HepG2 (cell line): ENCODE results near the gene SLC12A1. TPM values are rescaled to one million over a fixed set of nuclear protein-coding genes. Genes with fewer than 3 reads are reported as not detected.

ENCODE experiments used
- ATAC-seq: fragments of 200-7000 bp; cut with Tn5 transposase; 3 replicates; pipeline ENCODE4 v1.9.1; 2020; ENCODE audit warnings: mild to moderate bottlenecking, moderate library complexity
- BruUV-seq: library from RNA; stranded (reverse); fragments of 400-500 nt; replicated peaks from 2 replicates; lab custom pipeline; 2021; lab: Mats Ljungman, UMichigan
- CTCF ChIA-PET: fragments of 300-600 bp; formaldehyde crosslinking; extraction: SDS; loops from one replicate; lab custom pipeline; 2021; ENCODE audit warnings: low total read pairs, inconsistent platforms, low intra/inter-chr PET ratio; lab: Yijun Ruan, JAX
- POLR2A ChIA-PET: fragments of 350-600 bp; sonication (Branson Sonifier 250); formaldehyde crosslinking; loops from one replicate; lab custom pipeline; 2020; ENCODE audit warnings: antibody characterized with exemption, inconsistent platforms; lab: Yijun Ruan, JAX
- DNase-seq: peaks from one replicate; pipeline ENCODE4 v3.0.0-alpha.2; 2015; ENCODE audit warnings: low spot score
- FAIRE-seq: peaks from 3 replicates; lab custom pipeline; 2011; peaks lifted over from hg19 to GRCh38; lab: Jason Lieb, UNC
- H2AFZ ChIP-seq: one replicate; pipeline ENCODE4 v1.6.1; 2011; ENCODE audit warnings: low read length, inconsistent platforms
- H3K27ac ChIP-seq: fragments of 300-600 bp; 3 replicates; pipeline ENCODE4 v1.8.0; 2011; ENCODE audit warnings: mixed run types, mild to moderate bottlenecking, mixed read lengths, low read length, inconsistent platforms; ENCODE audit not compliant: insufficient read depth; ENCODE audit errors: extremely low read length
- H3K27me3 ChIP-seq, 2 experiments: fragments of 200-600 bp in 1 of 2; 2 replicates in 1 of 2; 3 replicates in 1 of 2; pipeline versions ENCODE4 v1.6.0 to v1.8.0; 2011; ENCODE audit warnings: low read length in 2 of 2, mild to moderate bottlenecking in 2 of 2, moderate library complexity in 2 of 2, inconsistent platforms in 1 of 2; ENCODE audit not compliant: insufficient read depth in 2 of 2, control insufficient read depth in 1 of 2
- H3K36me3 ChIP-seq, 2 experiments: fragments of 200-600 bp in 1 of 2; replicated peaks in 1 of 2; 2 replicates in 1 of 2; 3 replicates in 1 of 2; pipeline versions ENCODE4 v1.5.1 to v1.8.0; 2011; ENCODE audit warnings: low read length in 2 of 2, inconsistent platforms in 1 of 2; ENCODE audit not compliant: insufficient read depth in 2 of 2, control insufficient read depth in 1 of 2
- H3K4me1 ChIP-seq: 2 replicates; pipeline ENCODE4 v1.5.1; 2012; ENCODE audit warnings: low read length, inconsistent platforms; ENCODE audit not compliant: insufficient read depth
- H3K4me2 ChIP-seq: 2 replicates; pipeline ENCODE4 v1.6.0; 2011; ENCODE audit warnings: low read depth, low read length, inconsistent platforms
- H3K4me3 ChIP-seq, 3 experiments: fragments of 200-600 bp in 1 of 3; sonication (generic), shearing (Covaris generic) in 1 of 3; replicated peaks in 1 of 3; 2 replicates each; pipeline ENCODE4 v1.5.1; 2011 to 2016; ENCODE audit warnings: low read length in 3 of 3, inconsistent platforms in 2 of 3, low read depth in 2 of 3, mild to moderate bottlenecking in 2 of 3, control low read depth in 1 of 3, mixed read lengths in 1 of 3; ENCODE audit not compliant: insufficient read depth in 1 of 3
- H3K79me2 ChIP-seq: one replicate; pipeline ENCODE4 v1.6.1; 2011; ENCODE audit warnings: low read length, inconsistent platforms; ENCODE audit not compliant: insufficient read depth
- H3K9ac ChIP-seq: 2 replicates; pipeline ENCODE4 v1.6.0; 2011; ENCODE audit warnings: mild to moderate bottlenecking, low read depth, low read length, inconsistent platforms; ENCODE audit not compliant: insufficient read depth
- H3K9me3 ChIP-seq: 2 replicates; pipeline ENCODE4 v1.5.1; 2012; ENCODE audit warnings: mild to moderate bottlenecking, low read length
- H4K20me1 ChIP-seq: 2 replicates; pipeline ENCODE4 v1.6.0; 2011; ENCODE audit warnings: inconsistent platforms, mild to moderate bottlenecking, low read length, moderate library complexity; ENCODE audit not compliant: insufficient read depth
- CREB1 ChIP-seq, 2 experiments: fragments of 450-650 bp in 1 of 2; IDR thresholded peaks; 2 replicates each; pipeline ENCODE4 v1.6.1; 2016 to 2017; ENCODE audit warnings: control low read depth in 1 of 2, mild to moderate bottlenecking in 1 of 2, missing compliant biosample characterization in 1 of 2, missing genetic modification characterization in 1 of 2
- GATA4 ChIP-seq: sonication (generic); IDR thresholded peaks from 2 replicates; pipeline ENCODE4 v1.6.1; 2016; ENCODE audit warnings: antibody characterized with exemption, low read depth, borderline replicate concordance
- KLF15 ChIP-seq: sonication (generic); formaldehyde crosslinking; IDR thresholded peaks from 2 replicates; pipeline ENCODE4 v1.8.1; 2023; ENCODE audit warnings: borderline replicate concordance, mild to moderate bottlenecking, inconsistent platforms, missing genetic modification reagents, mixed read lengths
- KMT2A ChIP-seq: sonication (generic); formaldehyde crosslinking; IDR thresholded peaks from 2 replicates; pipeline ENCODE4 v1.4.0; 2020; ENCODE audit warnings: missing genetic modification reagents
- MED13 ChIP-seq: sonication (generic); formaldehyde crosslinking; IDR thresholded peaks from 2 replicates; pipeline ENCODE4 v1.5.0; 2020; ENCODE audit warnings: missing genetic modification reagents
- THAP11 ChIP-seq: IDR thresholded peaks from 2 replicates; pipeline ENCODE4 v1.6.1; 2016; ENCODE audit warnings: missing biosample characterization, missing genetic modification reagents
- ZNF143 ChIP-seq: sonication (generic); formaldehyde crosslinking; IDR thresholded peaks from 2 replicates; pipeline ENCODE4 v1.4.0; 2020; ENCODE audit warnings: missing genetic modification reagents
- WGBS: methylation state at CpG from one replicate; pipeline ENCODE4 v1.1.6; 2017; ENCODE audit warnings: low lambda C conversion rate; 5-methylcytosine and 5-hydroxymethylcytosine counted together
- in situ Hi-C: cut with HindIII; loops from 2 replicates; pipeline ENCODE4 v1.10.0; 2017; ENCODE audit warnings: low pct_unique_long_range_greater_than_20kb; ENCODE audit not compliant: extremely low pct_ligation_motif_present
- intact Hi-C: fragments of 100-400 bp; cut with micrococcal nuclease; formaldehyde crosslinking; loops from one replicate; pipeline ENCODE4 v1.10.0; 2022; ENCODE audit not compliant: unreplicated experiment
- polyA plus RNA-seq, 8 experiments: library from polyadenylated mRNA; depleted of rRNA in 3 of 8; stranded (reverse) in 7 of 8; unstranded in 1 of 8; fragments of >200 nt; fragmentation: Illumina TruSeq in 4 of 8; extraction: Trizol in 4 of 8; gene quantifications; 2 replicates each; pipeline versions ENCODE4 v1.2.1 to v1.2.3, GENCODE V29; 2011 to 2016; ENCODE audit warnings: low read depth in 4 of 8, missing spikeins in 1 of 8, mixed read lengths in 1 of 8; ENCODE audit not compliant: insufficient read depth in 1 of 8
- total RNA-seq, 5 experiments: library from RNA; depleted of rRNA; stranded (reverse); fragments of >200 nt; fragmentation: Illumina TruSeq; extraction: Trizol; gene quantifications; 2 replicates each; pipeline ENCODE4 v1.2.3, GENCODE V29; 2016; ENCODE audit warnings: low read depth in 1 of 5
- TF ChIP-seq, protein P1 (sequence below): sonication (generic); formaldehyde crosslinking; IDR thresholded peaks from 2 replicates; pipeline ENCODE4 v1.9.0; 2021; ENCODE audit warnings: missing genetic modification reagents, borderline replicate concordance
- TF ChIP-seq, protein P2 (sequence below): sonication (generic); formaldehyde crosslinking; IDR thresholded peaks from 2 replicates; pipeline ENCODE4 v1.4.0; 2020; ENCODE audit warnings: missing genetic modification reagents, borderline replicate concordance
- TF ChIP-seq, protein P3 (sequence below): fragments of 450-650 bp; IDR thresholded peaks from 2 replicates; pipeline ENCODE4 v1.6.1; 2017; ENCODE audit warnings: mild to moderate bottlenecking
- TF ChIP-seq, protein P4 (sequence below): sonication (generic); formaldehyde crosslinking; conservative IDR thresholded peaks from 2 replicates; pipeline ENCODE4 v1.8.1; 2023; ENCODE audit warnings: missing genetic modification reagents

The SLC12A1 gene
- total and polyA plus RNA-seq, 2 of the 13 experiments (the other 11 are each of a cell fraction or from before 2014, with no cell fraction given): not detected

DNA sequence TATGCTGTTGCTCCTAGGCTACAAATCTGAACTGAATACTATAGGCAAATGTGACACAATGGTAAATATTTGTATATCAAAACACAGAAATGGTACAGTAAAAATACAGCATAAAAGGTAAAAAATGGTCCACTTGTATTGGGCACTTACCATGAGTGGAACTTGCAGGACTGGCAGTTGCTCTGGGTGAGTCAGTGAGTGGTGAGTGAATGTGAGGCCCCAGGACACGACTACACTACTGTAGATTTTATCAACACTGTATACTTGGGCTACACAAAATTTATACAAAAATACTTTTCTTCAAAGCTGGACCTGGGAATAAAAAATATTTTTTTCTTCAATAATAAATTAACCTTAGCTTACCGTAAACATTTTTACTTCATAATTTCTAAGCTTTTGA lies 83.5 kb downstream of the SLC12A1 start:
- FAIRE-seq: no peak
- TF ChIP-seq GATA4 (no peak), ZNF143 (CRISPR knock-in tag) (no peak), MED13 (CRISPR knock-in tag) (no peak), THAP11 (CRISPR knock-in tag) (no peak), KLF15 (no peak), CREB1 (IDR thresholded peaks at IDR 0.05) (no peak), CREB1 (CRISPR knock-in tag; IDR thresholded peaks at IDR 0.05) (no peak), KMT2A (CRISPR knock-in tag) (no peak)
- TF ChIP-seq, protein P1, sequence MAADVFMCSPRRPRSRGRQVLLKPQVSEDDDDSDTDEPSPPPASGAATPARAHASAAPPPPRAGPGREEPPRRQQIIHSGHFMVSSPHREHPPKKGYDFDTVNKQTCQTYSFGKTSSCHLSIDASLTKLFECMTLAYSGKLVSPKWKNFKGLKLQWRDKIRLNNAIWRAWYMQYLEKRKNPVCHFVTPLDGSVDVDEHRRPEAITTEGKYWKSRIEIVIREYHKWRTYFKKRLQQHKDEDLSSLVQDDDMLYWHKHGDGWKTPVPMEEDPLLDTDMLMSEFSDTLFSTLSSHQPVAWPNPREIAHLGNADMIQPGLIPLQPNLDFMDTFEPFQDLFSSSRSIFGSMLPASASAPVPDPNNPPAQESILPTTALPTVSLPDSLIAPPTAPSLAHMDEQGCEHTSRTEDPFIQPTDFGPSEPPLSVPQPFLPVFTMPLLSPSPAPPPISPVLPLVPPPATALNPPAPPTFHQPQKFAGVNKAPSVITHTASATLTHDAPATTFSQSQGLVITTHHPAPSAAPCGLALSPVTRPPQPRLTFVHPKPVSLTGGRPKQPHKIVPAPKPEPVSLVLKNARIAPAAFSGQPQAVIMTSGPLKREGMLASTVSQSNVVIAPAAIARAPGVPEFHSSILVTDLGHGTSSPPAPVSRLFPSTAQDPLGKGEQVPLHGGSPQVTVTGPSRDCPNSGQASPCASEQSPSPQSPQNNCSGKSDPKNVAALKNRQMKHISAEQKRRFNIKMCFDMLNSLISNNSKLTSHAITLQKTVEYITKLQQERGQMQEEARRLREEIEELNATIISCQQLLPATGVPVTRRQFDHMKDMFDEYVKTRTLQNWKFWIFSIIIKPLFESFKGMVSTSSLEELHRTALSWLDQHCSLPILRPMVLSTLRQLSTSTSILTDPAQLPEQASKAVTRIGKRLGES (CRISPR knock-in tag): no peak
- TF ChIP-seq, protein P2, sequence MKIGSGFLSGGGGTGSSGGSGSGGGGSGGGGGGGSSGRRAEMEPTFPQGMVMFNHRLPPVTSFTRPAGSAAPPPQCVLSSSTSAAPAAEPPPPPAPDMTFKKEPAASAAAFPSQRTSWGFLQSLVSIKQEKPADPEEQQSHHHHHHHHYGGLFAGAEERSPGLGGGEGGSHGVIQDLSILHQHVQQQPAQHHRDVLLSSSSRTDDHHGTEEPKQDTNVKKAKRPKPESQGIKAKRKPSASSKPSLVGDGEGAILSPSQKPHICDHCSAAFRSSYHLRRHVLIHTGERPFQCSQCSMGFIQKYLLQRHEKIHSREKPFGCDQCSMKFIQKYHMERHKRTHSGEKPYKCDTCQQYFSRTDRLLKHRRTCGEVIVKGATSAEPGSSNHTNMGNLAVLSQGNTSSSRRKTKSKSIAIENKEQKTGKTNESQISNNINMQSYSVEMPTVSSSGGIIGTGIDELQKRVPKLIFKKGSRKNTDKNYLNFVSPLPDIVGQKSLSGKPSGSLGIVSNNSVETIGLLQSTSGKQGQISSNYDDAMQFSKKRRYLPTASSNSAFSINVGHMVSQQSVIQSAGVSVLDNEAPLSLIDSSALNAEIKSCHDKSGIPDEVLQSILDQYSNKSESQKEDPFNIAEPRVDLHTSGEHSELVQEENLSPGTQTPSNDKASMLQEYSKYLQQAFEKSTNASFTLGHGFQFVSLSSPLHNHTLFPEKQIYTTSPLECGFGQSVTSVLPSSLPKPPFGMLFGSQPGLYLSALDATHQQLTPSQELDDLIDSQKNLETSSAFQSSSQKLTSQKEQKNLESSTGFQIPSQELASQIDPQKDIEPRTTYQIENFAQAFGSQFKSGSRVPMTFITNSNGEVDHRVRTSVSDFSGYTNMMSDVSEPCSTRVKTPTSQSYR: no peak
- TF ChIP-seq, protein P3, sequence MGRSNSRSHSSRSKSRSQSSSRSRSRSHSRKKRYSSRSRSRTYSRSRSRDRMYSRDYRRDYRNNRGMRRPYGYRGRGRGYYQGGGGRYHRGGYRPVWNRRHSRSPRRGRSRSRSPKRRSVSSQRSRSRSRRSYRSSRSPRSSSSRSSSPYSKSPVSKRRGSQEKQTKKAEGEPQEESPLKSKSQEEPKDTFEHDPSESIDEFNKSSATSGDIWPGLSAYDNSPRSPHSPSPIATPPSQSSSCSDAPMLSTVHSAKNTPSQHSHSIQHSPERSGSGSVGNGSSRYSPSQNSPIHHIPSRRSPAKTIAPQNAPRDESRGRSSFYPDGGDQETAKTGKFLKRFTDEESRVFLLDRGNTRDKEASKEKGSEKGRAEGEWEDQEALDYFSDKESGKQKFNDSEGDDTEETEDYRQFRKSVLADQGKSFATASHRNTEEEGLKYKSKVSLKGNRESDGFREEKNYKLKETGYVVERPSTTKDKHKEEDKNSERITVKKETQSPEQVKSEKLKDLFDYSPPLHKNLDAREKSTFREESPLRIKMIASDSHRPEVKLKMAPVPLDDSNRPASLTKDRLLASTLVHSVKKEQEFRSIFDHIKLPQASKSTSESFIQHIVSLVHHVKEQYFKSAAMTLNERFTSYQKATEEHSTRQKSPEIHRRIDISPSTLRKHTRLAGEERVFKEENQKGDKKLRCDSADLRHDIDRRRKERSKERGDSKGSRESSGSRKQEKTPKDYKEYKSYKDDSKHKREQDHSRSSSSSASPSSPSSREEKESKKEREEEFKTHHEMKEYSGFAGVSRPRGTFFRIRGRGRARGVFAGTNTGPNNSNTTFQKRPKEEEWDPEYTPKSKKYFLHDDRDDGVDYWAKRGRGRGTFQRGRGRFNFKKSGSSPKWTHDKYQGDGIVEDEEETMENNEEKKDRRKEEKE: no peak
- TF ChIP-seq, protein P4, sequence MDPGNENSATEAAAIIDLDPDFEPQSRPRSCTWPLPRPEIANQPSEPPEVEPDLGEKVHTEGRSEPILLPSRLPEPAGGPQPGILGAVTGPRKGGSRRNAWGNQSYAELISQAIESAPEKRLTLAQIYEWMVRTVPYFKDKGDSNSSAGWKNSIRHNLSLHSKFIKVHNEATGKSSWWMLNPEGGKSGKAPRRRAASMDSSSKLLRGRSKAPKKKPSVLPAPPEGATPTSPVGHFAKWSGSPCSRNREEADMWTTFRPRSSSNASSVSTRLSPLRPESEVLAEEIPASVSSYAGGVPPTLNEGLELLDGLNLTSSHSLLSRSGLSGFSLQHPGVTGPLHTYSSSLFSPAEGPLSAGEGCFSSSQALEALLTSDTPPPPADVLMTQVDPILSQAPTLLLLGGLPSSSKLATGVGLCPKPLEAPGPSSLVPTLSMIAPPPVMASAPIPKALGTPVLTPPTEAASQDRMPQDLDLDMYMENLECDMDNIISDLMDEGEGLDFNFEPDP (CRISPR knock-in tag): no peak

More for the DNA sequence above, 83.5 kb downstream of the SLC12A1 start:
- H3K9me3 ChIP-seq: no peaks in the 10 kb centered on the region
- ChIA-PET CTCF (no interaction called here), POLR2A (no interaction called here)
- H3K4me2 ChIP-seq: no peak overlapping the region
- no peaks in the 10 kb centered on the region for H4K20me1 ChIP-seq
- no TSS peak for BruUV-seq
- H3K4me1 ChIP-seq: no peaks in the 10 kb centered on the region
- H3K9ac ChIP-seq: no peak overlapping the region
- in situ Hi-C loops: loop anchor here (10.0 to 25.0 kb wide), 2 partner anchors 175 to 1102 kb away; no protein-coding TSS in a partner anchor
- ATAC-seq: no peak
- no peak overlapping the region for H2AFZ ChIP-seq
- H3K79me2 ChIP-seq: no peaks in the 10 kb centered on the region
- H3K27me3 ChIP-seq: no peaks in the 10 kb centered on the region
- no peak overlapping the region for H3K27ac ChIP-seq
- intact Hi-C loops: no loop called here
- H3K36me3 ChIP-seq: no peaks in the 10 kb centered on the region
- 49% methylated on average over 2 of the region's 2 CpGs for WGBS
- no peak overlapping the region for H3K4me3 ChIP-seq
- no peak for DNase-seq
